ENCODE data around the gene GPRIN1.

Gene GPRIN1

GRCh38 chr5:176626876-176627236 is 16.9 kb upstream of the GPRIN1 start:
- DNase-seq (ENCODE audit: low spot score) = no peak
- no peak overlapping the region for H3K27ac ChIP-seq
- ChIA-PET POLR2A (ENCODE audit: low non-redundant PET) (no interaction called here), CTCF (interaction anchor here (0.7 kb wide), 1 partner anchor 65 kb away, joined by 6 read pairs; no protein-coding TSS in a partner anchor)
- TF ChIP-seq CTCF (conservative IDR thresholded peaks at IDR 0.05; ENCODE audit: low read depth) = no peak

- ChIA-PET CTCF (no interaction called here), POLR2A (ENCODE audit: low non-redundant PET) (no interaction called here)
- H3K27ac ChIP-seq = peak overlapping the region; percentile 52
- no peak for TF ChIP-seq CTCF (conservative IDR thresholded peaks at IDR 0.05; ENCODE audit: low read depth)
- peak; percentile 89 for DNase-seq (ENCODE audit: low spot score)
Measured at GRCh38 chr5:176625966-176626875, 16.3 kb upstream of the GPRIN1 start.

- no peak for TF ChIP-seq CTCF (conservative IDR thresholded peaks at IDR 0.05; ENCODE audit: low read depth)
- DNase-seq (ENCODE audit: low spot score) = no peak
- H3K27ac ChIP-seq = no peak overlapping the region
- ChIA-PET CTCF (no interaction called here), POLR2A (ENCODE audit: low non-redundant PET) (no interaction called here)
Measured at GRCh38 chr5:176625512-176625911, 15.6 kb upstream of the GPRIN1 start.

GRCh38 chr5:176624938-176625337 is 15.0 kb upstream of the GPRIN1 start:
- TF ChIP-seq CTCF (conservative IDR thresholded peaks at IDR 0.05; ENCODE audit: low read depth) = no peak
- CTCF ChIA-PET = no interaction called here
- H3K27ac ChIP-seq = no peak overlapping the region
- no peak for DNase-seq (ENCODE audit: low spot score)
- POLR2A ChIA-PET (ENCODE audit: low non-redundant PET) = no interaction called here

- TF ChIP-seq CTCF (conservative IDR thresholded peaks at IDR 0.05; ENCODE audit: low read depth) = no peak
- CTCF ChIA-PET = interaction anchor here (0.6 to 0.7 kb wide), 2 partner anchors 81 to 291 kb away, joined by 3 to 4 read pairs; no protein-coding TSS in a partner anchor
- DNase-seq (ENCODE audit: low spot score) = no peak
- POLR2A ChIA-PET (ENCODE audit: low non-redundant PET) = no interaction called here
- no peak overlapping the region for H3K27ac ChIP-seq
Measured at GRCh38 chr5:176624142-176624541, 14.2 kb upstream of the GPRIN1 start.

GRCh38 chr5:176621661-176622079 is 11.7 kb upstream of the GPRIN1 start:
- TF ChIP-seq CTCF (conservative IDR thresholded peaks at IDR 0.05; ENCODE audit: low read depth) = no peak
- no peak for DNase-seq (ENCODE audit: low spot score)
- POLR2A ChIA-PET (ENCODE audit: low non-redundant PET) = interaction anchor here (0.6 to 0.7 kb wide), 2 partner anchors 9 to 25 kb away, joined by 3 read pairs; partner anchors contain the start of genes EIF4E1B, SNCB and TSPAN17
- H3K27ac ChIP-seq = no peak overlapping the region
- CTCF ChIA-PET = interaction anchor here (0.5 kb wide), 1 partner anchor 38 kb away, joined by 3 read pairs; no protein-coding TSS in a partner anchor

All from RWPE1 (cell line).